ENCODE results near the gene MAP3K9.

MAP3K9 gene

GRCh38 chr14:70755655-70756054 lies 53.7 kb downstream of the MAP3K9 start:
- Histone ChIP-seq H3K79me2 (no peaks in the 10 kb centered on the region), H3K4me2 (ENCODE audit: low read length) (no peak overlapping the region), H3K4me3 (ENCODE audit: low read depth, low read length) (no peak overlapping the region), H3K9ac (no peak overlapping the region), H2AFZ (no peak overlapping the region), H3K27me3 (ENCODE audit: control insufficient read depth, insufficient read depth, low read length) (no peaks in the 10 kb centered on the region), H3K4me1 (no peaks in the 10 kb centered on the region), H3K9me3 (ENCODE audit: control insufficient read depth, low read length) (no peaks in the 10 kb centered on the region), H3K27ac (no peak overlapping the region), H3K36me3 (ENCODE audit: control insufficient read depth, insufficient read depth, low read length) (no peaks in the 10 kb centered on the region)
- TF ChIP-seq, protein P1, sequence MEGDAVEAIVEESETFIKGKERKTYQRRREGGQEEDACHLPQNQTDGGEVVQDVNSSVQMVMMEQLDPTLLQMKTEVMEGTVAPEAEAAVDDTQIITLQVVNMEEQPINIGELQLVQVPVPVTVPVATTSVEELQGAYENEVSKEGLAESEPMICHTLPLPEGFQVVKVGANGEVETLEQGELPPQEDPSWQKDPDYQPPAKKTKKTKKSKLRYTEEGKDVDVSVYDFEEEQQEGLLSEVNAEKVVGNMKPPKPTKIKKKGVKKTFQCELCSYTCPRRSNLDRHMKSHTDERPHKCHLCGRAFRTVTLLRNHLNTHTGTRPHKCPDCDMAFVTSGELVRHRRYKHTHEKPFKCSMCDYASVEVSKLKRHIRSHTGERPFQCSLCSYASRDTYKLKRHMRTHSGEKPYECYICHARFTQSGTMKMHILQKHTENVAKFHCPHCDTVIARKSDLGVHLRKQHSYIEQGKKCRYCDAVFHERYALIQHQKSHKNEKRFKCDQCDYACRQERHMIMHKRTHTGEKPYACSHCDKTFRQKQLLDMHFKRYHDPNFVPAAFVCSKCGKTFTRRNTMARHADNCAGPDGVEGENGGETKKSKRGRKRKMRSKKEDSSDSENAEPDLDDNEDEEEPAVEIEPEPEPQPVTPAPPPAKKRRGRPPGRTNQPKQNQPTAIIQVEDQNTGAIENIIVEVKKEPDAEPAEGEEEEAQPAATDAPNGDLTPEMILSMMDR (IDR thresholded peaks at IDR 0.05) = no peak

GRCh38 chr14:70754991-70755390 lies 54.3 kb downstream of the MAP3K9 start:
- Histone ChIP-seq H3K27ac (no peak overlapping the region), H3K9ac (no peak overlapping the region), H3K4me2 (ENCODE audit: low read length) (no peak overlapping the region), H3K79me2 (no peaks in the 10 kb centered on the region), H3K27me3 (ENCODE audit: control insufficient read depth, insufficient read depth, low read length) (no peaks in the 10 kb centered on the region), H3K36me3 (ENCODE audit: control insufficient read depth, insufficient read depth, low read length) (no peaks in the 10 kb centered on the region), H3K9me3 (ENCODE audit: control insufficient read depth, low read length) (no peaks in the 10 kb centered on the region), H3K4me3 (ENCODE audit: low read depth, low read length) (no peak overlapping the region), H3K4me1 (no peaks in the 10 kb centered on the region), H2AFZ (no peak overlapping the region)
- TF ChIP-seq, protein P1 (IDR thresholded peaks at IDR 0.05) = no peak

DNA sequence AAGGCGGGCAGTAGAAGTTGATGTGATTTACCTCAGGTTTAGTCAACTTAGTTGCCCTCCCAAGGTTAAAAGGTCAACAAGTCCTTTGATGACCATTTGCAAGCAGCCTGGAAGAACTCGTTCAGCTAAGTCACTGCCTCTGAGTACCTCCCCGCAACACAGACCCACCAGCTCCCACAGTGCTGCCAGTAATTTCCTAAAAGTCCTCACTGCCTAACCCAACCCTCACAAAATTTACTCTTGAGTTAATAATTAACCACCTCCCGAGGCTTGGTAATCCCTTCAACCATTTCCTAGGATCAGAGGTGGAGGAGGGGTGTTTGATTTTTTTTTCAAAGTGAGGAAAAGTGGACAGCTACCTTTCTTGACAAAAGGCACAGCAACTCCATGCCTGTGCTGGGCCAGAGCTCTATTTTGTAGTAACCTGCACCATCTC lies 55.8 kb downstream of the MAP3K9 start:
- Histone ChIP-seq H3K79me2 (no peaks in the 10 kb centered on the region), H3K9me3 (ENCODE audit: control insufficient read depth, low read length) (no peaks in the 10 kb centered on the region), H3K4me2 (ENCODE audit: low read length) (no peak overlapping the region), H3K9ac (no peak overlapping the region), H3K36me3 (ENCODE audit: control insufficient read depth, insufficient read depth, low read length) (no peaks in the 10 kb centered on the region), H2AFZ (no peak overlapping the region), H3K27me3 (ENCODE audit: control insufficient read depth, insufficient read depth, low read length) (no peaks in the 10 kb centered on the region), H3K4me3 (ENCODE audit: low read depth, low read length) (no peak overlapping the region), H3K4me1 (no peaks in the 10 kb centered on the region), H3K27ac (no peak overlapping the region)
- TF ChIP-seq, protein P1 (IDR thresholded peaks at IDR 0.05) = no peak

DNA sequence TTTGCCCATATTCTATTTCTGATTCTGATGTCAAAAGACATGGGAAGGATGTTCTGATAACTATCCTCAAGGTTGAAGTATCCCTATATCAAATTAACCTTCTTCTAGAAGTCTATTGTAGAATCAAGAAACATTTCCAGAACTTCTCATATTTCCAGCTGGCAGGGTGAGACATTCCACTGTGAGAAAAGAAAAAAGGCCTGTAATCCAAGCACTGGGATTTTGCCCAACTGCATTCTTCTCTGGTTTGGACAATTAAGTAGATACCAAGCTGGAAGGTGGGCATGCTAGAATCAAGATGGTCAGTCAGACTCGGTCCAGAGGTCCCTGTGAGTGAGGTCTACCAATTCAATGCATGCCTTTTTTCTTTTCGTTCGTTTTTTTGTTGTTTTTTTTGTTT lies 60.9 kb downstream of the MAP3K9 start:
- no peaks in the 10 kb centered on the region for H3K36me3 ChIP-seq (ENCODE audit: control insufficient read depth, insufficient read depth, low read length)
- TF ChIP-seq, protein P1 (IDR thresholded peaks at IDR 0.05) = no peak
- H3K27ac ChIP-seq = no peak overlapping the region
- H3K27me3 ChIP-seq (ENCODE audit: control insufficient read depth, insufficient read depth, low read length) = no peaks in the 10 kb centered on the region
- H3K79me2 ChIP-seq = no peaks in the 10 kb centered on the region
- no peaks in the 10 kb centered on the region for H3K4me1 ChIP-seq
- no peaks in the 10 kb centered on the region for H3K9me3 ChIP-seq (ENCODE audit: control insufficient read depth, low read length)
- no peak overlapping the region for H3K4me2 ChIP-seq (ENCODE audit: low read length)
- H3K4me3 ChIP-seq (ENCODE audit: low read depth, low read length) = no peak overlapping the region
- H2AFZ ChIP-seq = no peak overlapping the region
- H3K9ac ChIP-seq = no peak overlapping the region

- H3K9ac ChIP-seq = no peak overlapping the region
- H3K27me3 ChIP-seq (ENCODE audit: control insufficient read depth, insufficient read depth, low read length) = no peaks in the 10 kb centered on the region
- H3K4me2 ChIP-seq (ENCODE audit: low read length) = no peak overlapping the region
- no peaks in the 10 kb centered on the region for H3K36me3 ChIP-seq (ENCODE audit: control insufficient read depth, insufficient read depth, low read length)
- H3K4me3 ChIP-seq (ENCODE audit: low read depth, low read length) = no peak overlapping the region
- H3K4me1 ChIP-seq = no peaks in the 10 kb centered on the region
- TF ChIP-seq, protein P1 (IDR thresholded peaks at IDR 0.05) = no peak
- H2AFZ ChIP-seq = no peak overlapping the region
- H3K9me3 ChIP-seq (ENCODE audit: control insufficient read depth, low read length) = no peaks in the 10 kb centered on the region
- H3K27ac ChIP-seq = no peak overlapping the region
- H3K79me2 ChIP-seq = no peaks in the 10 kb centered on the region
Measured at GRCh38 chr14:70744641-70745040, 64.7 kb downstream of the MAP3K9 start.

Data from parathyroid adenoma (tissue), 2 donors.